Activated gamma-delta T cell treated with Interleukin-2 at 50 U/mL for 16 hours (primary cell): ENCODE data around the gene TMEM190.

Experiments
- DNase-seq: peaks from one replicate; pipeline ENCODE4 v3.0.0-alpha.2; 2020

The TMEM190 gene

GRCh38 chr19:55372316-55373081 is 4.1 kb upstream of the TMEM190 start:
- DNase-seq, result no peak

- no peak for DNase-seq
Measured at GRCh38 chr19:55373306-55373992, 3.2 kb upstream of the TMEM190 start.

GRCh38 chr19:55373993-55374757 is 2.5 kb upstream of the TMEM190 start:
- no peak for DNase-seq

- DNase-seq, result no peak
Measured at GRCh38 chr19:55377356-55378131, 918 bp downstream of the TMEM190 start.

DNA sequence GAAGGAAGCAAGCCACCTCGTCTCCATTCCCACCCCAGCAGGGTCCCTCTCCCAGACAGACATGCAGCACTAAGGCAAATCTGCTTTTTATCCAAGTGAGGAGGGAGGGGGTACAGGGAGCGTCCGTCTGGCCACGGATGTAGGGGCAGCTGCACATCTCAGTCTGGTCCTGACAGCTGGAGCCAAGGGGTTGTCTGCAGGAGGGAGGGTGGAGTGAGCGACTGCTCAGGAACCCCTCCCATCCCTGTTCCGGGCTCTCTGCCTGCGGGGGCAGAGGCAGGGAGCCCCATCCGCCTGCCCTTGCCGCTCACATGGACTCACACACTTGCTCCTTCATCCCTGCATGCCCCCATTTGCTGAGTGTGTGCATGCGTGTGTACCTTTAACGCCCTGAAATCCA is 2.5 kb downstream of the TMEM190 start:
- DNase-seq, result no peak

DNA sequence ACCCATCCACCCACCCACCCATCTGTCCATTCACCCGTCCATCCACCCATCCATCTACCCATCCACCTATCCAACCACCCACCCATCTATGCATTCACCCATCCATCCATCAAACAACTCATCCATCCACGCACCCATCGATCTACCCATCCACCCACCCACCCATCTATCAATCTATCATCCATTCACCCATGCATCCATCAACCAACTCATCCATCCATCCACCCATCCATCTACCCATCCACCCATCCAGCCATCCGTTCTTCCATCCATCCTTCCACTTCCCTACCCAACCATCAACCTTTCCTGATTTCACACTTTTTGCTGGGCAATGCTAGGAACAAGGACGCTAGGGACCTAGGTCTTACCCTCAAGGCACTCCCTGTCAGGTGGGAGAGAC is 5.4 kb downstream of the TMEM190 start:
- no peak for DNase-seq

- no peak for DNase-seq
Measured at GRCh38 chr19:55382522-55383054, 6.0 kb downstream of the TMEM190 start.

DNA sequence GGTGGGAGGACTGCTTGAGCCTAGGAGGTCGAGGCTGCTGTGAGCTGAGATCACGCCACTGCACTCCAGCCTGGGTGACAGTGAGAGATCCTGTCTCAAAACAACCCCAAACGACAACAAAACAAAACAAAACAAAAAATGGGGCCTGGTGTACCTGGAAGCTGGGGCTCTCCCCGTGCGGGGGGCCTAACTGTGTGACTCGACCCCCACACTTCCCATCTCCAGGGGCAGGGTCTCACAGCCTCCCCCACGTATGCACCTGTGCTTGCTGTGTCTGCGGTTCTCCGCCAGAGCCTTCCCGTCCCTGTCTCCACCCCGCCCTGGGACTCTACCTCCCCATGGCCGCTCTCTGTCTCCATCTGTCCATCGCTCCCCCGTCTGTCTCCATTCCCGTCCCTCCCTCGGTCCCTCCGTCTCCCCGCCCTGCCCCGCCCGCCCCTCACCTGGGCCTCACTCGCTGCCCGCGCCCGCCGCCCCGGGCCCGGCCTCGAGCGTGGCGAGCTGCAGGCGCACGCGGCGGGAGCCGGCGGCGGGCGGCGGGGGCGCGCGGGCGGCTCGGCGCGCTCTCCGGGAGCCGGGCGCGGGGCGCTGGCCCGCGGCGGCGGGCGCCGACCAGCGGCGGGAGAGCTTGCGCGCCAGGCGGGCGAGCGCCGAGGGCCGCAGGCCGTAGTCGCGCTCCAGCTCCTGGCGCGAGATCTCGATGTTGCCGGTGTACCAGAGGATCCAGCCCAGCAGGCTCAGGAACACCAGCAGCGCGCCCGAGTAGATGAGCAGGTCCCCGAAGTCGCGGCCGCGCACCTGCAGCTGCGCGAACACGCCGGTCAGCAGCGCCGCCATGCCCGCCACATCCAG is 6.9 kb downstream of the TMEM190 start:
- no peak for DNase-seq

DNA sequence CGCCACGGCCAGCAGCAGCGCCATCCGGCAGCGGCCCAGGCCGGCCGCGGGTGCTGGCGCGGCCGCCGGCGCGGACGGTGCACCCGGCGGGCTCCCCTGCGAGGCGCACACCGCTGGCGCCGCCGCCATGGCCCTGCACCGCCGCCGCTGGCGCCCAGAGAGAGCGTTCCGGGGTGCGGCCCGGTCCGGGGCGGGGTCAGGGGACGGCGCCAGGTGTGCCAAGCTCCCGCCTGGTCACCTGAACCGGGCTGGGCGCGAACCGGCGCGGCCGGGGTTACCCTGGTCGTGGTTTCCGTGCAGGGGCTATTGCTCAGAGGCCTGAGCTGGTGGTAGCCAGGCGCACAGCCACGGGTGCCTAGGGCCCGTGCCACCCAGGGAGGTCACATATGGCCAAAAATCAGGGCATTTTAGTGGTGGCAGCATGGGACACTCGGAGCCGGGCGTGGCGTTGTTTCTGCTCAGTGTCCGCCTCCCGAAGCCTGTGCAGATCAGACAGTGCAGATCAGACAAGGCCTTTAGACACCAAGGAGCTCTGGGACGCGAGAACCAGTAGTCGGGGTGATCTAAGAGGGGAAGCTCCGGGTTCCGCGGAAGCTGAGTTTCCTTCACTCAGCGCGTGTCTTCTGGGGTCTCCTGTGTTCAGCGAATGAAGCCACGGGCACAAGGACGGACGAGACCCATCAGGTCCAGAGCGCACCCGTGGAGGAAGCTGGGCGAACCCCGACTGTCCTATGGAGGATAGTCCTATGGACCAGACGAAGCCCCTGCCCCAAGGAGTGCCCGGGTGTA is 7.7 kb downstream of the TMEM190 start, which contains the start of gene TMEM238:
TMEM238 (minus strand) TSS at position 162 of the 789 bp plus-strand sequence; CDS start at position 129, 33 bp downstream.
- DNase-seq, result peak; percentile 26

- DNase-seq, result peak; percentile 97
Measured at GRCh38 chr19:55384920-55385723, 8.5 kb downstream of the TMEM190 start.

GRCh38 chr19:55385724-55386492 is 9.3 kb downstream of the TMEM190 start, which contains the start of gene RPL28:
RPL28 (plus strand) TSS chr19:55385932; CDS start chr19:55386358, 426 bp downstream.
- DNase-seq, result peak; percentile 97

DNA sequence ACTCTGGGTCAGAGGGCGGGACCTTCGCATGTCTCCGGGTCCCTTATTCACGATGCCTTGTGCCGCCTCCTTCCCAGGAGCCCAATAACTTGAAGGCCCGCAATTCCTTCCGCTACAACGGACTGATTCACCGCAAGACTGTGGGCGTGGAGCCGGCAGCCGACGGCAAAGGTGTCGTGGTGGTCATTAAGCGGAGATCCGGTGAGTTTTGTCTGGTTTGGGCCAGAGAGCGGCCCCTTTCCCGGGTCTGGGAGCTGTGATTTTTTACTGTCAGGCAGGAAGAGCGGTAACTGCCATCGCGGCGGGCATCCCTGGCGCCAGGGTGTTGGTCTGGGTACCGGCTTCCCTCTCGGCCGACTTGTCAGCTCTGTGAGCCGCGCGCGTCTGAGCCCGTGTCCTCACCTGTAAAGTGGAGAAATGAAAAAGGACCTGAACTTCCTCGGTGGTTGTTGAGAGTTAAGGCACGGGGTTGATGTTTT is 9.9 kb downstream of the TMEM190 start:
- DNase-seq, result no peak

DNA sequence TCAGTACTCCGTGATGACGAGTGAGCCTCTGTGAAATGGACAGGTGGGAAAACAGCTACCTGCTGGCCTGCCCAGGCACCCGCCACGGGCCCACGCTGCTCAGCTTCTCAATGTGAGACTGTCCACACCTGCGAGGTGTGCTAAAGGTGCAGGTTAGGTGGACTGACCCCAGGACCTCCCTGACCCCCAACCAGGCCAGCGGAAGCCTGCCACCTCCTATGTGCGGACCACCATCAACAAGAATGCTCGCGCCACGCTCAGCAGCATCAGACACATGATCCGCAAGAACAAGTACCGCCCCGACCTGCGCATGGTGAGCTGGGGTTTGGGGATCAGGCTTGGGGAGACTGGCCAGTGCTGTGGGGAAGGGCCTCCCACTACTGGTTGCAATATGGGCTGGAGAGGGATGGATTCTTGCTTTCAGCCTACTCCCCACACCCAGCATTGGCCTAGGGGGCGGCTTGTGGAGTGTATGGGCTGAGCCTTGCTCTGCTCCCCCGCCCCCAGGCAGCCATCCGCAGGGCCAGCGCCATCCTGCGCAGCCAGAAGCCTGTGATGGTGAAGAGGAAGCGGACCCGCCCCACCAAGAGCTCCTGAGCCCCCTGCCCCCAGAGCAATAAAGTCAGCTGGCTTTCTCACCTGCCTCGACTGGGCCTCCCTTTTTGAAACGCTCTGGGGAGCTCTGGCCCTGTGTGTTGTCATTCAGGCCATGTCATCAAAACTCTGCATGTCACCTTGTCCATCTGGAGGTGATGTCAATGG is 11.3 kb downstream of the TMEM190 start:
- DNase-seq, result no peak

DNA sequence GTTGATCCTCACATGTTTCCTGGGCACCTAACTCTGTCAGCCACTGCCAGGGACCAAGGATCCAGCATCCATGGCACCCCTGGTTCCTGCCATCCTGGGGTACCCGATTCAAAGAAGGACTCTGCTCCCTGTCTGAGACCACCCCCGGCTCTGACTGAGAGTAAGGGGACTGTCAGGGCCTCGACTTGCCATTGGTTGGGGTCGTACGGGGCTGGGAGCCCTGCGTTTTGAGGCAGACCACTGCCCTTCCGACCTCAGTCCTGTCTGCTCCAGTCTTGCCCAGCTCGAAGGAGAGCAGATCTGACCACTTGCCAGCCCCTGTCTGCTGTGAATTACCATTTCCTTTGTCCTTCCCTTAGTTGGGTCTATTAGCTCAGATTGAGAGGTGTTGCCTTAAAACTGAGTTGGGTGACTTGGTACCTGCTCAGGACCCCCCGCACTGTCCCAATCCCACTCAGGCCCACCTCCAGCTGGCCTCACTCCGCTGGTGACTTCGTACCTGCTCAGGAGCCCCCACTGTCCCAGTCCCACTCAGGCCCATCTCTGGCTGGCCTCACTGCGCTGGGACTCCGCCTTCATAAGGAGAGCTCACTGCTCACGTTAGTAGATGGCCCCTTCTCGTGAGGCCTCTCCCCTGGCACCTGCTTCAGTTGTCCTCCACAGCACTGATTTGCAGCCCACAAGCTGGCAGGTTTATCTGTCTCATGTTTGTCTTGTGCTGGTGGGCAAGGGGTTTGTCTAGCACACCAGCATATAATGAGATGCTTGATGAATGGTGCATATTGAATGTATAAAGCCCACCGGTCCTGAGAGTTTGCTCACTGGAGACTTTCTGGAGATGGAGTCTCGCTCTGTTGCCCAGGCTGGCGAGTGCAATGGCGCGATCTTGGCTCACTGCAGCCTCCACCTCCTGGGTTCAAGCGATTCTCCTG is 13.0 kb downstream of the TMEM190 start:
- no peak for DNase-seq

- no peak for DNase-seq
Measured at GRCh38 chr19:55390461-55390880, 13.8 kb downstream of the TMEM190 start.

DNA sequence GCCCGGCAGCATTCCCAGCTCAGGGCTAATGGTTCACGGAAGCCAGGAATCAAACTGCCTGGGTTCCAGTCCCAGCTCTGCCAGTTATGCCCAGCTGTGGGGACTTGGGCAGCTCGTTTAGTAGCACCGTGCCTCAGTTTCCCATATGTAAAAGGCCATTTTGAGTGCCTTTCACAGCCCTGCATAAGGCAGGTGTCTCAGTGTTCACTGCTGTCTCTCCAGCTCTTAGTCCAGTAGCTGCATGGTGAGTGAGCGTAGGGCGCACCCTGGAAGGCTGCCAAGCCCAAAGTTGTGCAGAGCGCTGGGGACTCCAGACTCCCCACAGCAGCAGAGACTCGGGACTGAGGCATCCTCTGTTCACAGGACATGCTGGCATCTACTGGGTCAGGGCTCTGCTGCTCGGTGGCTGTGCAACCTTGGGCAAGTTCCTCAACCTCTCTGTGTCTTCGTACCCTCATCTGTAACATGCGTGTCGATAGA is 14.6 kb downstream of the TMEM190 start:
- no peak for DNase-seq
